ENCODE results near the gene PRPF40B. TPM values are rescaled to one million over a fixed set of nuclear protein-coding genes. Genes with fewer than 3 reads are reported as not detected.

PRPF40B gene
- 4.3 TPM for polyA plus RNA-seq (2013, experiment 1 of 2)
- 4.5 TPM for polyA plus RNA-seq (2013, experiment 2 of 2)

- Histone ChIP-seq H3K27ac (ENCODE audit: low read depth, low read length) (peak within 1 kb of the TSS; percentile 75), H2BK120ac (ENCODE audit: low read depth, low read length) (peak within 1 kb of the TSS; percentile 7), H3K23ac (ENCODE audit: low read length) (peak within 1 kb of the TSS; percentile 45), H3K79me1 (ENCODE audit: low read length) (no peaks in the 10 kb centered on the region), H4K5ac (ENCODE audit: low read length) (no peak within 1 kb of the TSS), H3K56ac (ENCODE audit: low read length) (peak within 1 kb of the TSS; percentile 92), H3K4me3 (ENCODE audit: low read length) (peak within 1 kb of the TSS; percentile 84), H2AK5ac (ENCODE audit: low read length) (peak within 1 kb of the TSS; percentile 30), H2BK5ac (ENCODE audit: low read length) (no peak within 1 kb of the TSS), H3K9ac (ENCODE audit: low read length) (peak within 1 kb of the TSS; percentile 90), H3K4me2 (ENCODE audit: low read length) (peak within 1 kb of the TSS; percentile 99), H3K27me3 (ENCODE audit: insufficient read depth, low read length, poor library complexity) (no peaks in the 10 kb centered on the region), H2BK15ac (replicated peaks; ENCODE audit: low read depth) (no peak within 1 kb of the TSS), H3K36me3 (ENCODE audit: control insufficient read depth, insufficient read depth, low read length) (no peaks in the 10 kb centered on the region), H3K79me2 (ENCODE audit: control insufficient read depth, insufficient read depth, low read length) (no peaks in the 10 kb centered on the region), H3K4me1 (ENCODE audit: control insufficient read depth, low read depth, low read length) (peaks cover 6% of the 10 kb centered on the region), H4K8ac (ENCODE audit: low read depth, low read length) (no peak within 1 kb of the TSS), H3K18ac (ENCODE audit: low read length) (peak within 1 kb of the TSS; percentile 77), H3K4ac (ENCODE audit: low read depth, low read length) (no peak within 1 kb of the TSS)
- DNase-seq: peak; percentile 94
- no CpG with 5 or more reads among the region's 76 CpGs for whole genome bisulfite sequencing (ENCODE audit: extremely low coverage, insufficient coverage, low lambda C conversion rate)
Observed at GRCh38 chr12:49623142-49623904, at the start of gene PRPF40B. TSS of gene PRPF40B (plus strand) at chr12:49623561. CDS start at chr12:49623591, 30 bp downstream.

GRCh38 chr12:49577589-49578315 lies 45.6 kb upstream of the PRPF40B start:
- H3K4me2 ChIP-seq (ENCODE audit: low read length): no peak overlapping the region
- no peak overlapping the region for H3K18ac ChIP-seq (ENCODE audit: low read length)
- no peak overlapping the region for H2BK120ac ChIP-seq (ENCODE audit: low read depth, low read length)
- H4K8ac ChIP-seq (ENCODE audit: low read depth, low read length): no peak overlapping the region
- H3K9ac ChIP-seq (ENCODE audit: low read length): no peak overlapping the region
- H3K36me3 ChIP-seq (ENCODE audit: control insufficient read depth, insufficient read depth, low read length): no peaks in the 10 kb centered on the region
- H2AK5ac ChIP-seq (ENCODE audit: low read length): no peak overlapping the region
- H3K27ac ChIP-seq (ENCODE audit: low read depth, low read length): no peak overlapping the region
- H2BK5ac ChIP-seq (ENCODE audit: low read length): no peak overlapping the region
- no peak overlapping the region for H2BK15ac ChIP-seq (replicated peaks; ENCODE audit: low read depth)
- H3K79me1 ChIP-seq (ENCODE audit: low read length): peaks cover 7% of the 10 kb centered on the region
- no peak overlapping the region for H3K23ac ChIP-seq (ENCODE audit: low read length)
- no peaks in the 10 kb centered on the region for H3K79me2 ChIP-seq (ENCODE audit: control insufficient read depth, insufficient read depth, low read length)
- H3K27me3 ChIP-seq (ENCODE audit: insufficient read depth, low read length, poor library complexity): no peaks in the 10 kb centered on the region
- no peak overlapping the region for H3K4ac ChIP-seq (ENCODE audit: low read depth, low read length)
- WGBS (ENCODE audit: extremely low coverage, insufficient coverage, low lambda C conversion rate): no CpG with 5 or more reads among the region's 9 CpGs
- H4K5ac ChIP-seq (ENCODE audit: low read length): no peak overlapping the region
- H3K4me3 ChIP-seq (ENCODE audit: low read length): no peak overlapping the region
- H3K56ac ChIP-seq (ENCODE audit: low read length): no peak overlapping the region
- no peak for DNase-seq
- H3K4me1 ChIP-seq (ENCODE audit: control insufficient read depth, low read depth, low read length): no peaks in the 10 kb centered on the region

GRCh38 chr12:49578471-49579112 lies 44.8 kb upstream of the PRPF40B start:
- no peak overlapping the region for H3K4me2 ChIP-seq (ENCODE audit: low read length)
- WGBS (ENCODE audit: extremely low coverage, insufficient coverage, low lambda C conversion rate): no CpG with 5 or more reads among the region's 13 CpGs
- H2BK120ac ChIP-seq (ENCODE audit: low read depth, low read length): no peak overlapping the region
- H4K8ac ChIP-seq (ENCODE audit: low read depth, low read length): no peak overlapping the region
- no peaks in the 10 kb centered on the region for H3K79me2 ChIP-seq (ENCODE audit: control insufficient read depth, insufficient read depth, low read length)
- no peak overlapping the region for H3K4ac ChIP-seq (ENCODE audit: low read depth, low read length)
- H3K23ac ChIP-seq (ENCODE audit: low read length): no peak overlapping the region
- H3K27me3 ChIP-seq (ENCODE audit: insufficient read depth, low read length, poor library complexity): no peaks in the 10 kb centered on the region
- no peaks in the 10 kb centered on the region for H3K36me3 ChIP-seq (ENCODE audit: control insufficient read depth, insufficient read depth, low read length)
- no peak overlapping the region for H3K27ac ChIP-seq (ENCODE audit: low read depth, low read length)
- no peak overlapping the region for H2BK5ac ChIP-seq (ENCODE audit: low read length)
- H4K5ac ChIP-seq (ENCODE audit: low read length): no peak overlapping the region
- no peak for DNase-seq
- no peaks in the 10 kb centered on the region for H3K4me1 ChIP-seq (ENCODE audit: control insufficient read depth, low read depth, low read length)
- peaks cover 6% of the 10 kb centered on the region for H3K79me1 ChIP-seq (ENCODE audit: low read length)
- no peak overlapping the region for H2AK5ac ChIP-seq (ENCODE audit: low read length)
- no peak overlapping the region for H3K18ac ChIP-seq (ENCODE audit: low read length)
- H3K4me3 ChIP-seq (ENCODE audit: low read length): no peak overlapping the region
- H3K56ac ChIP-seq (ENCODE audit: low read length): no peak overlapping the region
- no peak overlapping the region for H2BK15ac ChIP-seq (replicated peaks; ENCODE audit: low read depth)
- H3K9ac ChIP-seq (ENCODE audit: low read length): no peak overlapping the region

- peak; percentile 95 for DNase-seq
- Histone ChIP-seq H3K79me1 (ENCODE audit: low read length) (peaks cover 6% of the 10 kb centered on the region), H2BK5ac (ENCODE audit: low read length) (no peak overlapping the region), H3K36me3 (ENCODE audit: control insufficient read depth, insufficient read depth, low read length) (no peaks in the 10 kb centered on the region), H3K18ac (ENCODE audit: low read length) (no peak overlapping the region), H3K4ac (ENCODE audit: low read depth, low read length) (no peak overlapping the region), H3K4me1 (ENCODE audit: control insufficient read depth, low read depth, low read length) (no peaks in the 10 kb centered on the region), H3K4me2 (ENCODE audit: low read length) (no peak overlapping the region), H3K27ac (ENCODE audit: low read depth, low read length) (no peak overlapping the region), H3K56ac (ENCODE audit: low read length) (peak overlapping the region; percentile 47), H3K4me3 (ENCODE audit: low read length) (no peak overlapping the region), H4K8ac (ENCODE audit: low read depth, low read length) (no peak overlapping the region), H2BK120ac (ENCODE audit: low read depth, low read length) (no peak overlapping the region), H3K79me2 (ENCODE audit: control insufficient read depth, insufficient read depth, low read length) (no peaks in the 10 kb centered on the region), H3K9ac (ENCODE audit: low read length) (no peak overlapping the region), H2AK5ac (ENCODE audit: low read length) (no peak overlapping the region), H3K23ac (ENCODE audit: low read length) (no peak overlapping the region), H4K5ac (ENCODE audit: low read length) (no peak overlapping the region), H3K27me3 (ENCODE audit: insufficient read depth, low read length, poor library complexity) (no peaks in the 10 kb centered on the region), H2BK15ac (replicated peaks; ENCODE audit: low read depth) (no peak overlapping the region)
- no CpG with 5 or more reads among the region's 8 CpGs for WGBS (ENCODE audit: extremely low coverage, insufficient coverage, low lambda C conversion rate)
Observed at GRCh38 chr12:49580572-49581535, 42.5 kb upstream of the PRPF40B start.

- H3K4ac ChIP-seq (ENCODE audit: low read depth, low read length): no peak overlapping the region
- H3K4me2 ChIP-seq (ENCODE audit: low read length): no peak overlapping the region
- H3K27me3 ChIP-seq (ENCODE audit: insufficient read depth, low read length, poor library complexity): no peaks in the 10 kb centered on the region
- WGBS (ENCODE audit: extremely low coverage, insufficient coverage, low lambda C conversion rate): no CpG with 5 or more reads among the region's 1 CpG
- no peak overlapping the region for H3K18ac ChIP-seq (ENCODE audit: low read length)
- no peak overlapping the region for H4K8ac ChIP-seq (ENCODE audit: low read depth, low read length)
- no peak overlapping the region for H2BK15ac ChIP-seq (replicated peaks; ENCODE audit: low read depth)
- no peak overlapping the region for H3K27ac ChIP-seq (ENCODE audit: low read depth, low read length)
- H3K4me1 ChIP-seq (ENCODE audit: control insufficient read depth, low read depth, low read length): no peaks in the 10 kb centered on the region
- no peaks in the 10 kb centered on the region for H3K79me2 ChIP-seq (ENCODE audit: control insufficient read depth, insufficient read depth, low read length)
- H3K79me1 ChIP-seq (ENCODE audit: low read length): peaks cover 2% of the 10 kb centered on the region
- no peak overlapping the region for H3K4me3 ChIP-seq (ENCODE audit: low read length)
- no peak overlapping the region for H3K56ac ChIP-seq (ENCODE audit: low read length)
- no peaks in the 10 kb centered on the region for H3K36me3 ChIP-seq (ENCODE audit: control insufficient read depth, insufficient read depth, low read length)
- DNase-seq: no peak
- no peak overlapping the region for H4K5ac ChIP-seq (ENCODE audit: low read length)
- H3K9ac ChIP-seq (ENCODE audit: low read length): no peak overlapping the region
- H2BK120ac ChIP-seq (ENCODE audit: low read depth, low read length): no peak overlapping the region
- no peak overlapping the region for H3K23ac ChIP-seq (ENCODE audit: low read length)
- H2AK5ac ChIP-seq (ENCODE audit: low read length): no peak overlapping the region
- H2BK5ac ChIP-seq (ENCODE audit: low read length): no peak overlapping the region
Observed at GRCh38 chr12:49582201-49582600, 41.2 kb upstream of the PRPF40B start.

All from mesendoderm (in vitro differentiated cells).